GM12878 (cell line): Measurements from ENCODE around the gene RAI2.

Experiments
- CTCF ChIP-seq, 3 experiments: IDR thresholded peaks in 2 of 3; conservative IDR thresholded peaks in 1 of 3; 2 replicates each; pipeline ENCODE4 v1.5.1; 2011; ENCODE audit warnings: low read depth in 3 of 3, low read length in 3 of 3, mild to moderate bottlenecking in 3 of 3, control low read depth in 2 of 3, moderate library complexity in 2 of 3, inconsistent platforms in 1 of 3, mixed read lengths in 1 of 3; ENCODE audit not compliant: control insufficient read depth in 2 of 3, insufficient read depth in 1 of 3; ENCODE audit errors: extremely low read depth in 1 of 3
- EP300 ChIP-seq, 2 experiments: fragments of 150-350 bp in 1 of 2; IDR thresholded peaks; 2 replicates each; pipeline ENCODE4 v1.6.1; 2011 to 2012; ENCODE audit warnings: low read depth in 2 of 2, low read length in 2 of 2, borderline replicate concordance in 1 of 2, improper control_type of control experiment in 1 of 2, inconsistent platforms in 1 of 2; ENCODE audit not compliant: control insufficient read depth in 1 of 2
- MXI1 ChIP-seq: fragments of 150-350 bp; IDR thresholded peaks from 2 replicates; pipeline ENCODE4 v1.6.1; 2011; ENCODE audit warnings: low read depth, mild to moderate bottlenecking, inconsistent platforms, low read length, improper control_type of control experiment
- POLR2AphosphoS5 ChIP-seq: IDR thresholded peaks from 2 replicates; pipeline ENCODE4 v1.6.1; 2011; ENCODE audit warnings: mild to moderate bottlenecking, low read length, inconsistent platforms
- TAF1 ChIP-seq: IDR thresholded peaks from 2 replicates; pipeline ENCODE4 v1.6.1; 2011; ENCODE audit warnings: mild to moderate bottlenecking, low read depth, low read length, borderline replicate concordance
- YY1 ChIP-seq: IDR thresholded peaks from 2 replicates; pipeline ENCODE4 v1.6.1; 2011; ENCODE audit warnings: low read depth, mild to moderate bottlenecking, low read length

- no peak for TF ChIP-seq MXI1
- no peak for TF ChIP-seq YY1
- no peak for TF ChIP-seq CTCF (IDR thresholded peaks at IDR 0.05 in 2 of 3, conservative IDR thresholded peaks at IDR 0.05 in 1 of 3; ENCODE audit: control insufficient read depth in 2 of 3, extremely low read depth in 1 of 3, insufficient read depth in 1 of 3, low read depth in 3 of 3, low read length in 3 of 3)
- no peak for TF ChIP-seq EP300 (IDR thresholded peaks at IDR 0.05; ENCODE audit: borderline replicate concordance in 1 of 2, control insufficient read depth in 1 of 2, low read depth in 2 of 2, low read length in 2 of 2)
- TF ChIP-seq POLR2AphosphoS5: no peak
- TF ChIP-seq TAF1: no peak
These were observed 38.7 kb downstream of the RAI2 start for GRCh38 chrX:17822351-17822750.
